Loucy (cell line): ENCODE data around the gene ASXL1.

Experiments used
- H2AFZ ChIP-seq: fragments of 200-600 bp; sonication (generic); 2 replicates; pipeline ENCODE4 v1.6.0; 2016; ENCODE audit warnings: antibody characterized with exemption, mild to moderate bottlenecking, low read length, moderate library complexity
- H3F3A ChIP-seq: fragments of 200-600 bp; 2 replicates; pipeline ENCODE4 v1.6.0; 2016; ENCODE audit warnings: antibody characterized with exemption, low read depth, mild to moderate bottlenecking
- H3K27me3 ChIP-seq: fragments of 200-600 bp; sonication (generic); 2 replicates; pipeline ENCODE4 v1.6.1; 2014; ENCODE audit warnings: low read length, mild to moderate bottlenecking; ENCODE audit not compliant: insufficient read depth, poor library complexity, severe bottlenecking
- H3K36me3 ChIP-seq: fragments of 200-600 bp; sonication (generic); 2 replicates; pipeline ENCODE4 v1.6.1; 2016; ENCODE audit warnings: low read length; ENCODE audit not compliant: insufficient read depth
- H3K4me1 ChIP-seq: fragments of 200-600 bp; sonication (generic); 2 replicates; pipeline ENCODE4 v1.5.1; 2014; ENCODE audit warnings: low read length, mild to moderate bottlenecking; ENCODE audit not compliant: insufficient read depth, poor library complexity, severe bottlenecking
- H3K4me2 ChIP-seq: fragments of 200-600 bp; sonication (generic); 2 replicates; pipeline ENCODE4 v1.6.0; 2014; ENCODE audit warnings: antibody characterized with exemption, low read length, low read depth, mild to moderate bottlenecking; ENCODE audit not compliant: poor library complexity, severe bottlenecking
- H3K4me3 ChIP-seq: fragments of 200-600 bp; sonication (generic); 2 replicates; pipeline ENCODE4 v1.5.1; 2014; ENCODE audit warnings: low read length, mild to moderate bottlenecking, mixed read lengths; ENCODE audit not compliant: poor library complexity, severe bottlenecking
- H3K79me2 ChIP-seq: fragments of 200-600 bp; sonication (generic); 2 replicates; pipeline ENCODE4 v1.6.1; 2014; ENCODE audit warnings: low read length; ENCODE audit not compliant: insufficient read depth
- H3K9ac ChIP-seq: fragments of 200-600 bp; sonication (generic); 2 replicates; pipeline ENCODE4 v1.6.0; 2014; ENCODE audit warnings: mild to moderate bottlenecking, low read depth, low read length, moderate library complexity; ENCODE audit not compliant: poor library complexity, severe bottlenecking
- H3K9me2 ChIP-seq: fragments of 200-600 bp; sonication (generic); replicated peaks from 2 replicates; pipeline ENCODE4 v1.6.1; 2016; ENCODE audit warnings: low read depth, low read length, mixed read lengths
- H3K9me3 ChIP-seq: fragments of 200-600 bp; sonication (generic); 2 replicates; pipeline ENCODE4 v1.6.1; 2014; ENCODE audit warnings: mild to moderate bottlenecking, antibody characterized with exemption, low read length, low read depth; ENCODE audit not compliant: insufficient read depth
- H4K20me1 ChIP-seq: fragments of 200-600 bp; sonication (generic); 2 replicates; pipeline ENCODE4 v1.6.0; 2014; ENCODE audit warnings: antibody characterized with exemption, low read length, mild to moderate bottlenecking; ENCODE audit not compliant: insufficient read depth, poor library complexity, severe bottlenecking
- CTCF ChIP-seq: fragments of 200-600 bp; sonication (generic); conservative IDR thresholded peaks from 2 replicates; pipeline ENCODE4 v1.5.1; 2014; ENCODE audit warnings: mild to moderate bottlenecking, antibody characterized with exemption, low read length
- EZH2phosphoT487 ChIP-seq: fragments of 200-600 bp; IDR thresholded peaks from 2 replicates; pipeline ENCODE4 v1.6.1; 2018; ENCODE audit warnings: antibody characterized with exemption, mild to moderate bottlenecking, moderate library complexity, borderline replicate concordance

The ASXL1 gene

GRCh38 chr20:32468860-32469259 lies 110.7 kb downstream of the ASXL1 start:
- Histone ChIP-seq H3K4me2 (no peak overlapping the region), H3K4me1 (no peaks in the 10 kb centered on the region), H3K9me3 (no peaks in the 10 kb centered on the region), H3K9me2 (no peaks in the 10 kb centered on the region), H3K4me3 (no peak overlapping the region), H3F3A (no peaks in the 10 kb centered on the region), H3K36me3 (peaks cover 86% of the 10 kb centered on the region; the same call in 1 of the 2 replicates), H4K20me1 (peaks cover 88% of the 10 kb centered on the region), H2AFZ (no peak overlapping the region), H3K27me3 (no peaks in the 10 kb centered on the region), H3K9ac (no peak overlapping the region), H3K79me2 (peaks cover 97% of the 10 kb centered on the region)
- no peak for TF ChIP-seq EZH2phosphoT487
- TF ChIP-seq CTCF: no peak

DNA sequence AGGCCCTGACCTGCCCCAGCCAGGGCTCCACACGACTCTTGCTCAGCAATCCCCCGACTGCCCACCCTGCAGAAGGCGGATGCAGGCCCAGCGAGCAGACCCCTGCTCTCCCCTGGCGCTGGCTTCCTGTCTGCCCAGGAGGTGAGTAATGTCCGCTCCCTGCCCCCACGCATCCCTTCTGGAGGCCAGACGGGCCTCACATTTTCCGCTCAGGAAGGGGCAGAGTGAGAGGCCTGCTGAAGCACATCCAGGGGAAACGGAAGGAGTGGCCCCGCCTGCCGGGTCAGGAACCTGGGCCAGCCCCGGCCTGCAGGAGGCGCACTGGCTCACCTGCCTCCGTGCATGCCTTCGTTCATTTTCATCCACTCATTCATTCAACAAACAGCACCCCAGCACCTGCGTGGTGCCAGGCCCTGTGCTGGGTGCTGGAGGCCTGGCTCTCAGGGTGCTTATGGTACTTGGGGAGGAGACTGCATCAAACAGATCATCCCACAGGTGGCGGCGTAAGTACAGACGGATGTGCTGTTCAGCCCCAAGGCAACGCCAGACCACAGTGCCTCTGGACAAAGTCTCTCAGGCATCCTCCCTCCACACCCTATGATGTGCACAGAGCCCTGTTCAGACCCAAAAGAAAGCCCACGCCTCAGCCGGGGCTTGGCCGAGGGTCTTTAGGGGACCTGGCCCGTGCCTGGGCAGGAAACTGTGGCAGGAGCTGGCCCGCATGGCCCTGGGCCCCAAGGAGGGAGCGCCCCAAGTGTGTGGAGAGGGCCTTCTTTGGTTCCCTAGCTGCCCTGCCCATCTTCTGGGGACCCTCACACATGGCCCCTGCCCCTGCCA lies 112.1 kb downstream of the ASXL1 start:
- peaks cover 97% of the 10 kb centered on the region for H3K79me2 ChIP-seq
- H3K4me2 ChIP-seq: no peak overlapping the region
- H3K4me1 ChIP-seq: no peaks in the 10 kb centered on the region
- no peaks in the 10 kb centered on the region for H3F3A ChIP-seq
- no peak overlapping the region for H2AFZ ChIP-seq
- TF ChIP-seq CTCF (peak; percentile 60), EZH2phosphoT487 (no peak)
- no peaks in the 10 kb centered on the region for H3K9me3 ChIP-seq
- H3K9me2 ChIP-seq: no peaks in the 10 kb centered on the region
- no peak overlapping the region for H3K9ac ChIP-seq
- H3K27me3 ChIP-seq: no peaks in the 10 kb centered on the region
- H4K20me1 ChIP-seq: peaks cover 89% of the 10 kb centered on the region
- no peak overlapping the region for H3K4me3 ChIP-seq
- peaks cover 87% of the 10 kb centered on the region; the same call in 1 of the 2 replicates for H3K36me3 ChIP-seq

DNA sequence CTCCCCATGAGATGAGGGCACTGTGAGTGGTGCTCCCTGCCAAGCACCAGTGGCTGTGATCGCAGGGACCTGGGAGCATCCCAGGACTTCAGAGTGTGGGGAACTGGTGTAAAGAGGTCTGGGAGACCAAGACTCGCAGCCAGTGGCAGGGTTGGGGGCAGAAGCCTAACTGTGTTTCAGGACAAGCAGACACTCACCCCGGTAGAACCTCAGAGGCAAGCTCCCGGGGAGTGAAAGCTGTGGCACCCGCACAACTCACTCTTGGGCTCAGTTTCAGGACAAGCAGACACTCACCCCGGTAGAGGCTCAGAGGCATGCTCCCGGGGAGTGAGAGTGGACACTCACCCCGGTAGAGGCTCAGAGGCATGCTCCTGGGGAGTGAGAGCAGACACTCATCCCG lies 112.8 kb downstream of the ASXL1 start:
- H3K4me2 ChIP-seq: no peak overlapping the region
- H3K79me2 ChIP-seq: peaks cover 99% of the 10 kb centered on the region
- peaks cover 91% of the 10 kb centered on the region for H4K20me1 ChIP-seq
- no peak overlapping the region for H3K4me3 ChIP-seq
- peaks cover 85% of the 10 kb centered on the region; the same call in 1 of the 2 replicates for H3K36me3 ChIP-seq
- H3F3A ChIP-seq: no peaks in the 10 kb centered on the region
- H3K9ac ChIP-seq: no peak overlapping the region
- no peaks in the 10 kb centered on the region for H3K4me1 ChIP-seq
- H3K9me3 ChIP-seq: no peaks in the 10 kb centered on the region
- H3K27me3 ChIP-seq: no peaks in the 10 kb centered on the region
- H2AFZ ChIP-seq: no peak overlapping the region
- no peaks in the 10 kb centered on the region for H3K9me2 ChIP-seq
- TF ChIP-seq EZH2phosphoT487 (no peak), CTCF (no peak)
